ENCODE data around the gene CHCT1.

Gene CHCT1

GRCh38 chr17:60442271-60443173 lies 20.2 kb downstream of the CHCT1 start:
- Histone ChIP-seq H3K4me1 (ENCODE audit: low read length) (peaks cover 41% of the 10 kb centered on the region), H3K9ac (ENCODE audit: low read length) (no peak overlapping the region), H2AFZ (ENCODE audit: low read depth, low read length) (no peak overlapping the region), H3K9me3 (ENCODE audit: insufficient read depth, low read length) (no peaks in the 10 kb centered on the region), H4K20me1 (ENCODE audit: insufficient read depth, low read length) (no peaks in the 10 kb centered on the region), H3K4me3 (ENCODE audit: low read length) (peak overlapping the region; percentile 12), H3K36me3 (replicated peaks; ENCODE audit: low read depth, low read length) (peaks cover 4% of the 10 kb centered on the region), H3K27ac (ENCODE audit: low read length) (peak overlapping the region; percentile 0; the same call in 1 of the 2 replicates), H3K27me3 (ENCODE audit: low read depth, low read length) (no peaks in the 10 kb centered on the region), H3K79me2 (ENCODE audit: low read length) (no peaks in the 10 kb centered on the region), H3K4me2 (ENCODE audit: low read length) (peak overlapping the region; percentile 52)
- TF ChIP-seq EZH2phosphoT487 (IDR thresholded peaks at IDR 0.05; ENCODE audit: low read depth) (no peak), CTCF (IDR thresholded peaks at IDR 0.05; ENCODE audit: low read depth, low read length) (no peak)

GRCh38 chr17:60443713-60444112 lies 21.4 kb downstream of the CHCT1 start:
- Histone ChIP-seq H3K9me3 (ENCODE audit: insufficient read depth, low read length) (no peaks in the 10 kb centered on the region), H3K27me3 (ENCODE audit: low read depth, low read length) (no peaks in the 10 kb centered on the region), H3K9ac (ENCODE audit: low read length) (no peak overlapping the region), H4K20me1 (ENCODE audit: insufficient read depth, low read length) (no peaks in the 10 kb centered on the region), H3K79me2 (ENCODE audit: low read length) (no peaks in the 10 kb centered on the region), H3K4me2 (ENCODE audit: low read length) (no peak overlapping the region), H3K4me1 (ENCODE audit: low read length) (peaks cover 33% of the 10 kb centered on the region), H3K27ac (ENCODE audit: low read length) (no peak overlapping the region), H3K36me3 (replicated peaks; ENCODE audit: low read depth, low read length) (peaks cover 4% of the 10 kb centered on the region), H2AFZ (ENCODE audit: low read depth, low read length) (no peak overlapping the region), H3K4me3 (ENCODE audit: low read length) (no peak overlapping the region)
- TF ChIP-seq CTCF (IDR thresholded peaks at IDR 0.05; ENCODE audit: low read depth, low read length): no peak
- no peak for TF ChIP-seq EZH2phosphoT487 (IDR thresholded peaks at IDR 0.05; ENCODE audit: low read depth)

GRCh38 chr17:60445144-60445543 lies 22.9 kb downstream of the CHCT1 start:
- H3K9ac ChIP-seq (ENCODE audit: low read length): no peak overlapping the region
- no peaks in the 10 kb centered on the region for H3K79me2 ChIP-seq (ENCODE audit: low read length)
- H3K36me3 ChIP-seq (replicated peaks; ENCODE audit: low read depth, low read length): peaks cover 4% of the 10 kb centered on the region
- peaks cover 25% of the 10 kb centered on the region for H3K4me1 ChIP-seq (ENCODE audit: low read length)
- no peaks in the 10 kb centered on the region for H3K9me3 ChIP-seq (ENCODE audit: insufficient read depth, low read length)
- no peak overlapping the region for H2AFZ ChIP-seq (ENCODE audit: low read depth, low read length)
- no peak for TF ChIP-seq CTCF (IDR thresholded peaks at IDR 0.05; ENCODE audit: low read depth, low read length)
- no peak for TF ChIP-seq EZH2phosphoT487 (IDR thresholded peaks at IDR 0.05; ENCODE audit: low read depth)
- no peaks in the 10 kb centered on the region for H3K27me3 ChIP-seq (ENCODE audit: low read depth, low read length)
- no peak overlapping the region for H3K27ac ChIP-seq (ENCODE audit: low read length)
- no peaks in the 10 kb centered on the region for H4K20me1 ChIP-seq (ENCODE audit: insufficient read depth, low read length)
- no peak overlapping the region for H3K4me3 ChIP-seq (ENCODE audit: low read length)
- H3K4me2 ChIP-seq (ENCODE audit: low read length): no peak overlapping the region

GRCh38 chr17:60447375-60447774 lies 25.1 kb downstream of the CHCT1 start:
- no peaks in the 10 kb centered on the region for H3K9me3 ChIP-seq (ENCODE audit: insufficient read depth, low read length)
- no peaks in the 10 kb centered on the region for H3K27me3 ChIP-seq (ENCODE audit: low read depth, low read length)
- no peak overlapping the region for H2AFZ ChIP-seq (ENCODE audit: low read depth, low read length)
- H3K9ac ChIP-seq (ENCODE audit: low read length): no peak overlapping the region
- H3K4me2 ChIP-seq (ENCODE audit: low read length): no peak overlapping the region
- TF ChIP-seq CTCF (IDR thresholded peaks at IDR 0.05; ENCODE audit: low read depth, low read length) (no peak), EZH2phosphoT487 (IDR thresholded peaks at IDR 0.05; ENCODE audit: low read depth) (no peak)
- H4K20me1 ChIP-seq (ENCODE audit: insufficient read depth, low read length): no peaks in the 10 kb centered on the region
- H3K4me1 ChIP-seq (ENCODE audit: low read length): peaks cover 18% of the 10 kb centered on the region
- no peaks in the 10 kb centered on the region for H3K79me2 ChIP-seq (ENCODE audit: low read length)
- H3K27ac ChIP-seq (ENCODE audit: low read length): no peak overlapping the region
- no peak overlapping the region for H3K4me3 ChIP-seq (ENCODE audit: low read length)
- H3K36me3 ChIP-seq (replicated peaks; ENCODE audit: low read depth, low read length): peaks cover 9% of the 10 kb centered on the region
